GM18909 (cell line): Measurements from ENCODE around the gene GPR158.

Experiments used
- ATAC-seq: cut with Tn5 transposase; IDR thresholded peaks from one replicate; pipeline ENCODE4 v1.9.1; 2021; ENCODE audit warnings: mild to moderate bottlenecking; ENCODE audit not compliant: unreplicated experiment, poor library complexity

Gene GPR158

DNA sequence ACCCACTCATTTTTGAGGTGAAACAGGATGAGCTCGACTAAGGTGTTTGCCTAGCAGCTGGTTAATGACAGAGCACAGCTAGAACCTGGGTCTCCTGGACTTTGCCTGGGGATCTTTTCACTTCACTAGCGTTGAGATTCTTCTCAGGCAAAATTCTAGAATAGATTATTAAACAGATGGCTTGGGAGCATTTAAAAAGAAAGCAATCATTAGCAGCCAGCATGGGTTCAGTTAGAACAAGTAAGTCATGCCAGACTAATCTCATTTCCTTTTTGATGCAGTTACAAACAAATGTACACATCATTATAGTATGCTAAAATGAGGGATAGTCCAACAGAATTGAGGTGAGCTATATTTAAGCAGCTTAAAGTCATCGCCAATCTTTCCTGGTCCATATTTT lies 467.9 kb downstream of the GPR158 start:
- no peak for ATAC-seq

- ATAC-seq, result no peak
These were observed 471.6 kb downstream of the GPR158 start for GRCh38 chr10:25646371-25646770.

DNA sequence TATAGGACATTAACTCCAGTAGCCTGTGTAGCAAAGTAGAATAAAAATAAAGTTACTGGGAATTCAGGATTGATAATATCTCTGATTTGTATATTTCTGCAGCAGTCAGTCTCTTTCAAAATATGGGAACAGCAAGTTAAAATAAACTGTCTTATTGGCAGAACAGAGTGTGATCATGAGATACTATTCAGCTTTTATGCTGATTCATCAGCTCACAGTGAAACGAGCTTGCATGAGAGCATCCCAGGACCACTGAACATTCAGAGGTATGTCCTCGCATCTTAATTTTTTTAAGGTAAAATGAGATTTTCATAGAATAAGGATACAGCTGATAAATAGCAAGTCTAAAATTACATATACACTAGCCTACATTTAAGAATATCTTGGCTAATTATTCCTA lies 476.7 kb downstream of the GPR158 start:
- ATAC-seq, result no peak
